GM12878 (cell line): ENCODE results near the gene NPC2.

Source experiments
- CTCF ChIP-seq, 3 experiments: IDR thresholded peaks in 2 of 3; conservative IDR thresholded peaks in 1 of 3; 2 replicates each; pipeline ENCODE4 v1.5.1; 2011; ENCODE audit warnings: low read depth in 3 of 3, low read length in 3 of 3, mild to moderate bottlenecking in 3 of 3, control low read depth in 2 of 3, moderate library complexity in 2 of 3, inconsistent platforms in 1 of 3, mixed read lengths in 1 of 3; ENCODE audit not compliant: control insufficient read depth in 2 of 3, insufficient read depth in 1 of 3; ENCODE audit errors: extremely low read depth in 1 of 3
- GABPA ChIP-seq: IDR thresholded peaks from 2 replicates; pipeline ENCODE4 v1.6.1; 2014; ENCODE audit warnings: antibody characterized with exemption, low read depth, mild to moderate bottlenecking, inconsistent platforms
- POLR2AphosphoS5 ChIP-seq: IDR thresholded peaks from 2 replicates; pipeline ENCODE4 v1.6.1; 2011; ENCODE audit warnings: mild to moderate bottlenecking, low read length, inconsistent platforms
- RAD21 ChIP-seq: IDR thresholded peaks from 2 replicates; pipeline ENCODE4 v1.6.1; 2011; ENCODE audit warnings: mild to moderate bottlenecking, low read depth, low read length, moderate library complexity; ENCODE audit not compliant: insufficient read depth
- RAD51 ChIP-seq: fragments of 450-650 bp; IDR thresholded peaks from 2 replicates; pipeline ENCODE4 v1.6.1; 2016; ENCODE audit warnings: moderate library complexity, mild to moderate bottlenecking, inconsistent platforms
- RCOR1 ChIP-seq: conservative IDR thresholded peaks from 2 replicates; pipeline ENCODE4 v1.6.1; 2012; ENCODE audit warnings: low read depth, low read length, improper control_type of control experiment
- REST ChIP-seq: IDR thresholded peaks from 2 replicates; pipeline ENCODE4 v1.6.1; 2012; ENCODE audit warnings: mild to moderate bottlenecking, low read depth, low read length
- RFX5 ChIP-seq: IDR thresholded peaks from 2 replicates; pipeline ENCODE4 v1.6.1; 2011; ENCODE audit warnings: low read depth, low read length, improper control_type of control experiment
- SREBF2 ChIP-seq: IDR thresholded peaks from 2 replicates; pipeline ENCODE4 v1.6.1; 2012; ENCODE audit warnings: mild to moderate bottlenecking, low read length
- TAF1 ChIP-seq: IDR thresholded peaks from 2 replicates; pipeline ENCODE4 v1.6.1; 2011; ENCODE audit warnings: mild to moderate bottlenecking, low read depth, low read length, borderline replicate concordance
- ZNF274 ChIP-seq: IDR thresholded peaks from one replicate; pipeline ENCODE4 v1.8.0; 2011; ENCODE audit not compliant: insufficient read length, insufficient read depth
- ZNF592 ChIP-seq: fragments of 450-650 bp; IDR thresholded peaks from 2 replicates; pipeline ENCODE4 v1.6.1; 2017; ENCODE audit warnings: mild to moderate bottlenecking, moderate library complexity
- TF ChIP-seq, protein P1 (sequence below): IDR thresholded peaks from 2 replicates; pipeline ENCODE4 v1.6.1; 2012; ENCODE audit warnings: low read length, inconsistent platforms
- TF ChIP-seq, protein P2 (sequence below): IDR thresholded peaks from 2 replicates; pipeline ENCODE4 v1.6.1; 2011; ENCODE audit warnings: borderline replicate concordance, low read depth, mild to moderate bottlenecking, moderate library complexity, mixed read lengths, low read length; ENCODE audit not compliant: insufficient read depth; ENCODE audit errors: extremely low read length

- no peak for TF ChIP-seq POLR2AphosphoS5
- TF ChIP-seq CTCF (IDR thresholded peaks at IDR 0.05 in 2 of 3, conservative IDR thresholded peaks at IDR 0.05 in 1 of 3; ENCODE audit: control insufficient read depth in 2 of 3, extremely low read depth in 1 of 3, insufficient read depth in 1 of 3, low read depth in 3 of 3, low read length in 3 of 3), result no peak
- TF ChIP-seq RCOR1, result no peak
- TF ChIP-seq SREBF2, result no peak
- no peak for TF ChIP-seq ZNF274
- TF ChIP-seq TAF1, result no peak
- no peak for TF ChIP-seq RFX5
- TF ChIP-seq, protein P1, sequence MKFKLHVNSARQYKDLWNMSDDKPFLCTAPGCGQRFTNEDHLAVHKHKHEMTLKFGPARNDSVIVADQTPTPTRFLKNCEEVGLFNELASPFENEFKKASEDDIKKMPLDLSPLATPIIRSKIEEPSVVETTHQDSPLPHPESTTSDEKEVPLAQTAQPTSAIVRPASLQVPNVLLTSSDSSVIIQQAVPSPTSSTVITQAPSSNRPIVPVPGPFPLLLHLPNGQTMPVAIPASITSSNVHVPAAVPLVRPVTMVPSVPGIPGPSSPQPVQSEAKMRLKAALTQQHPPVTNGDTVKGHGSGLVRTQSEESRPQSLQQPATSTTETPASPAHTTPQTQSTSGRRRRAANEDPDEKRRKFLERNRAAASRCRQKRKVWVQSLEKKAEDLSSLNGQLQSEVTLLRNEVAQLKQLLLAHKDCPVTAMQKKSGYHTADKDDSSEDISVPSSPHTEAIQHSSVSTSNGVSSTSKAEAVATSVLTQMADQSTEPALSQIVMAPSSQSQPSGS, result no peak
- TF ChIP-seq ZNF592, result no peak
- TF ChIP-seq RAD51, result no peak
- no peak for TF ChIP-seq RAD21
- no peak for TF ChIP-seq REST
- TF ChIP-seq, protein P2, sequence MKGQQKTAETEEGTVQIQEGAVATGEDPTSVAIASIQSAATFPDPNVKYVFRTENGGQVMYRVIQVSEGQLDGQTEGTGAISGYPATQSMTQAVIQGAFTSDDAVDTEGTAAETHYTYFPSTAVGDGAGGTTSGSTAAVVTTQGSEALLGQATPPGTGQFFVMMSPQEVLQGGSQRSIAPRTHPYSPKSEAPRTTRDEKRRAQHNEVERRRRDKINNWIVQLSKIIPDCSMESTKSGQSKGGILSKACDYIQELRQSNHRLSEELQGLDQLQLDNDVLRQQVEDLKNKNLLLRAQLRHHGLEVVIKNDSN, result no peak
- no peak for TF ChIP-seq GABPA
These were observed 52.0 kb downstream of the NPC2 start for GRCh38 chr14:74441113-74441512.
